ENCODE data around the gene PRRG2.

The PRRG2 gene

GRCh38 chr19:49539192-49539952 is 41.7 kb upstream of the PRRG2 start:
- Histone ChIP-seq H3K4me3 (ENCODE audit: low read length) (no peak overlapping the region), H2BK5ac (ENCODE audit: low read length) (no peak overlapping the region), H4K8ac (ENCODE audit: low read depth, low read length) (no peak overlapping the region), H3K9ac (ENCODE audit: low read length) (no peak overlapping the region), H3K79me1 (ENCODE audit: low read length) (no peaks in the 10 kb centered on the region), H3K4me1 (ENCODE audit: control insufficient read depth, low read depth, low read length) (no peaks in the 10 kb centered on the region), H3K4ac (ENCODE audit: low read depth, low read length) (no peak overlapping the region), H3K27me3 (ENCODE audit: insufficient read depth, low read length, poor library complexity) (no peaks in the 10 kb centered on the region), H3K4me2 (ENCODE audit: low read length) (no peak overlapping the region), H3K27ac (ENCODE audit: low read depth, low read length) (no peak overlapping the region), H2BK15ac (replicated peaks; ENCODE audit: low read depth) (no peak overlapping the region), H3K23ac (ENCODE audit: low read length) (no peak overlapping the region), H3K79me2 (ENCODE audit: control insufficient read depth, insufficient read depth, low read length) (no peaks in the 10 kb centered on the region), H3K36me3 (ENCODE audit: control insufficient read depth, insufficient read depth, low read length) (no peaks in the 10 kb centered on the region), H4K5ac (ENCODE audit: low read length) (no peak overlapping the region), H3K56ac (ENCODE audit: low read length) (no peak overlapping the region), H2BK120ac (ENCODE audit: low read depth, low read length) (no peak overlapping the region), H2AK5ac (ENCODE audit: low read length) (no peak overlapping the region), H3K18ac (ENCODE audit: low read length) (no peak overlapping the region)
- no CpG with 5 or more reads among the region's 13 CpGs for WGBS (ENCODE audit: extremely low coverage, insufficient coverage, low lambda C conversion rate)
- no peak for DNase-seq

- Histone ChIP-seq H2AK5ac (ENCODE audit: low read length) (no peak overlapping the region), H3K4me1 (ENCODE audit: control insufficient read depth, low read depth, low read length) (no peaks in the 10 kb centered on the region), H3K4ac (ENCODE audit: low read depth, low read length) (no peak overlapping the region), H3K79me2 (ENCODE audit: control insufficient read depth, insufficient read depth, low read length) (no peaks in the 10 kb centered on the region), H3K56ac (ENCODE audit: low read length) (no peak overlapping the region), H2BK5ac (ENCODE audit: low read length) (no peak overlapping the region), H3K27ac (ENCODE audit: low read depth, low read length) (no peak overlapping the region), H3K18ac (ENCODE audit: low read length) (no peak overlapping the region), H3K79me1 (ENCODE audit: low read length) (no peaks in the 10 kb centered on the region), H2BK15ac (replicated peaks; ENCODE audit: low read depth) (no peak overlapping the region), H3K9ac (ENCODE audit: low read length) (no peak overlapping the region), H4K8ac (ENCODE audit: low read depth, low read length) (no peak overlapping the region), H3K36me3 (ENCODE audit: control insufficient read depth, insufficient read depth, low read length) (no peaks in the 10 kb centered on the region), H4K5ac (ENCODE audit: low read length) (no peak overlapping the region), H3K4me2 (ENCODE audit: low read length) (no peak overlapping the region), H3K27me3 (ENCODE audit: insufficient read depth, low read length, poor library complexity) (no peaks in the 10 kb centered on the region), H2BK120ac (ENCODE audit: low read depth, low read length) (no peak overlapping the region), H3K4me3 (ENCODE audit: low read length) (no peak overlapping the region), H3K23ac (ENCODE audit: low read length) (no peak overlapping the region)
- no peak for DNase-seq
- no CpG with 5 or more reads among the region's 6 CpGs for WGBS (ENCODE audit: extremely low coverage, insufficient coverage, low lambda C conversion rate)
These were observed 39.2 kb upstream of the PRRG2 start for GRCh38 chr19:49541914-49542313.

DNA sequence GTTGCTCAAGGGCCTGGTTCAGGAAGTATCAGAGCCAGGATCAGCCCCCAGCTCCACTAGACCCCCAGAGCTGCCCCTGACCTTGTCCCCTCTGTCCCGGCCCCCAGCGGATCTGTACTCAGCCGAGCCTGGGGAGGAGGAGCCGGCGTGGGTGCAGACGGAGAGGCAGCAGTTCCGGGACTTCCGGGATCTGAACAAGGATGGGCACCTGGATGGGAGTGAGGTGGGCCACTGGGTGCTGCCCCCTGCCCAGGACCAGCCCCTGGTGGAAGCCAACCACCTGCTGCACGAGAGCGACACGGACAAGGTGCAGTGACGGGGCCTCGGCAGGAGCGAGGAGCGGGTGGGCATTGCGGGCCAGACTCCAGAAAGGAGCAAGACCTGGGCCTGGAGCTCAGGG is 38.7 kb upstream of the PRRG2 start:
- Histone ChIP-seq H3K4me3 (ENCODE audit: low read length) (no peak overlapping the region), H3K79me2 (ENCODE audit: control insufficient read depth, insufficient read depth, low read length) (no peaks in the 10 kb centered on the region), H3K27me3 (ENCODE audit: insufficient read depth, low read length, poor library complexity) (no peaks in the 10 kb centered on the region), H2BK5ac (ENCODE audit: low read length) (no peak overlapping the region), H3K4me1 (ENCODE audit: control insufficient read depth, low read depth, low read length) (no peaks in the 10 kb centered on the region), H3K23ac (ENCODE audit: low read length) (no peak overlapping the region), H4K5ac (ENCODE audit: low read length) (no peak overlapping the region), H3K4ac (ENCODE audit: low read depth, low read length) (no peak overlapping the region), H3K9ac (ENCODE audit: low read length) (no peak overlapping the region), H3K27ac (ENCODE audit: low read depth, low read length) (no peak overlapping the region), H3K18ac (ENCODE audit: low read length) (no peak overlapping the region), H3K79me1 (ENCODE audit: low read length) (no peaks in the 10 kb centered on the region), H2BK15ac (replicated peaks; ENCODE audit: low read depth) (no peak overlapping the region), H2AK5ac (ENCODE audit: low read length) (no peak overlapping the region), H3K56ac (ENCODE audit: low read length) (no peak overlapping the region), H4K8ac (ENCODE audit: low read depth, low read length) (no peak overlapping the region), H2BK120ac (ENCODE audit: low read depth, low read length) (no peak overlapping the region), H3K4me2 (ENCODE audit: low read length) (no peak overlapping the region), H3K36me3 (ENCODE audit: control insufficient read depth, insufficient read depth, low read length) (no peaks in the 10 kb centered on the region)
- no CpG with 5 or more reads among the region's 16 CpGs for WGBS (ENCODE audit: extremely low coverage, insufficient coverage, low lambda C conversion rate)
- no peak for DNase-seq

DNA sequence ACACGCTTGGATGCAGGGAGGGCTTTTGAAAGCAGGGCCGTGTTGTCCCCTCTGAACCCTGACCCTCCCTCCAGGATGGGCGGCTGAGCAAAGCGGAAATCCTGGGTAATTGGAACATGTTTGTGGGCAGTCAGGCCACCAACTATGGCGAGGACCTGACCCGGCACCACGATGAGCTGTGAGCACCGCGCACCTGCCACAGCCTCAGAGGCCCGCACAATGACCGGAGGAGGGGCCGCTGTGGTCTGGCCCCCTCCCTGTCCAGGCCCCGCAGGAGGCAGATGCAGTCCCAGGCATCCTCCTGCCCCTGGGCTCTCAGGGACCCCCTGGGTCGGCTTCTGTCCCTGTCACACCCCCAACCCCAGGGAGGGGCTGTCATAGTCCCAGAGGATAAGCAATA is 38.1 kb upstream of the PRRG2 start:
- no peaks in the 10 kb centered on the region for H3K79me1 ChIP-seq (ENCODE audit: low read length)
- no peak overlapping the region for H2BK5ac ChIP-seq (ENCODE audit: low read length)
- no CpG with 5 or more reads among the region's 14 CpGs for WGBS (ENCODE audit: extremely low coverage, insufficient coverage, low lambda C conversion rate)
- H2BK15ac ChIP-seq (replicated peaks; ENCODE audit: low read depth), result no peak overlapping the region
- no peak overlapping the region for H3K18ac ChIP-seq (ENCODE audit: low read length)
- H3K27ac ChIP-seq (ENCODE audit: low read depth, low read length), result no peak overlapping the region
- no peak overlapping the region for H4K5ac ChIP-seq (ENCODE audit: low read length)
- H3K23ac ChIP-seq (ENCODE audit: low read length), result no peak overlapping the region
- no peak overlapping the region for H2BK120ac ChIP-seq (ENCODE audit: low read depth, low read length)
- no peak overlapping the region for H4K8ac ChIP-seq (ENCODE audit: low read depth, low read length)
- no peak overlapping the region for H2AK5ac ChIP-seq (ENCODE audit: low read length)
- no peaks in the 10 kb centered on the region for H3K36me3 ChIP-seq (ENCODE audit: control insufficient read depth, insufficient read depth, low read length)
- no peak overlapping the region for H3K56ac ChIP-seq (ENCODE audit: low read length)
- H3K79me2 ChIP-seq (ENCODE audit: control insufficient read depth, insufficient read depth, low read length), result no peaks in the 10 kb centered on the region
- H3K4me3 ChIP-seq (ENCODE audit: low read length), result no peak overlapping the region
- no peaks in the 10 kb centered on the region for H3K27me3 ChIP-seq (ENCODE audit: insufficient read depth, low read length, poor library complexity)
- no peak overlapping the region for H3K9ac ChIP-seq (ENCODE audit: low read length)
- H3K4me2 ChIP-seq (ENCODE audit: low read length), result no peak overlapping the region
- no peak overlapping the region for H3K4ac ChIP-seq (ENCODE audit: low read depth, low read length)
- no peaks in the 10 kb centered on the region for H3K4me1 ChIP-seq (ENCODE audit: control insufficient read depth, low read depth, low read length)
- no peak for DNase-seq

- no peak for DNase-seq
- H3K23ac ChIP-seq (ENCODE audit: low read length), result no peak overlapping the region
- H3K9ac ChIP-seq (ENCODE audit: low read length), result no peak overlapping the region
- H4K8ac ChIP-seq (ENCODE audit: low read depth, low read length), result no peak overlapping the region
- H3K4me2 ChIP-seq (ENCODE audit: low read length), result no peak overlapping the region
- no peak overlapping the region for H3K4ac ChIP-seq (ENCODE audit: low read depth, low read length)
- H3K18ac ChIP-seq (ENCODE audit: low read length), result no peak overlapping the region
- H3K56ac ChIP-seq (ENCODE audit: low read length), result no peak overlapping the region
- H3K79me2 ChIP-seq (ENCODE audit: control insufficient read depth, insufficient read depth, low read length), result no peaks in the 10 kb centered on the region
- H3K36me3 ChIP-seq (ENCODE audit: control insufficient read depth, insufficient read depth, low read length), result no peaks in the 10 kb centered on the region
- no peaks in the 10 kb centered on the region for H3K4me1 ChIP-seq (ENCODE audit: control insufficient read depth, low read depth, low read length)
- no CpG with 5 or more reads among the region's 5 CpGs for WGBS (ENCODE audit: extremely low coverage, insufficient coverage, low lambda C conversion rate)
- H3K4me3 ChIP-seq (ENCODE audit: low read length), result no peak overlapping the region
- no peak overlapping the region for H2BK15ac ChIP-seq (replicated peaks; ENCODE audit: low read depth)
- no peak overlapping the region for H4K5ac ChIP-seq (ENCODE audit: low read length)
- H3K27me3 ChIP-seq (ENCODE audit: insufficient read depth, low read length, poor library complexity), result no peaks in the 10 kb centered on the region
- H2AK5ac ChIP-seq (ENCODE audit: low read length), result no peak overlapping the region
- no peak overlapping the region for H2BK5ac ChIP-seq (ENCODE audit: low read length)
- H2BK120ac ChIP-seq (ENCODE audit: low read depth, low read length), result no peak overlapping the region
- no peaks in the 10 kb centered on the region for H3K79me1 ChIP-seq (ENCODE audit: low read length)
- no peak overlapping the region for H3K27ac ChIP-seq (ENCODE audit: low read depth, low read length)
These were observed 37.0 kb upstream of the PRRG2 start for GRCh38 chr19:49544154-49544553.
